Measurements from ENCODE around the gene LHX6.

LHX6 gene

DNA sequence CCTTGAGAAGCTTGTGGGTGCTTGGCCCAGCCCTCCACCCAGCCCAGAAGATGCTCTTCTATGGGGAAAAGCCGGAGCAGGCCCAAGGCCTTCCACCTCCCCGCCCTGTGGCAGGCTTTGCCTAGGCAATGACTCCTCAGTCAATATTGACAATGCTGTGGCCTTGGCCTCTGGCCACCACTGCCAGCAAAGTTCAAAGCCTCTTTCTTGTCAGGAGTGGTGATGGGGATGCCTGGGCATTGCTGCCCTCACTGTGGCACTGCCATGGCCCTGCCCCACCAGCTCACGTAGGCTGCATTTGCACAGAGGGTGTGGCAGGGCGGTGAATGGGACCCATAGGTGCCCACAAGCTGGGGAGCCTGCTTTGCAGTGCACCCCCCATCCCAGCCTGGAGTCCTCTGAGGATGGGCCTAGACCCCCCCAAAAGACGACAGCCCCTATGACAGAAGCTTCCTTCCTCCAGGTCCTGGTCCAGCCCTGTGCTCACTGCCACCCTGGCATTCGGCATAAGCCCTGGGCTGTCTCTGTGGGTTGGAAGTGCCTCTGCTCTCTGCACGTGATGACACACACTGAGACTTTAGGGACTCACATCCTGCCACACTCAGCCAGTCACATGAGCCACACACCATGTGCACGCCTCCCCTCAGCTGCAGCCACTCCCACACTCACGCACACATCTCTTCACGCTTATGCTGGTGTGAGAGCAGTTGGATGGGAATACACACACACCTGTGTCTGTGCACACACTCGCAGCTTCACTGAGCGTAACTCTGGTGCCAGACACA is 38.0 kb downstream of the LHX6 start:
- no peak for DNase-seq

- DNase-seq: no peak
Observed at GRCh38 chr9:122188369-122188768, 40.4 kb downstream of the LHX6 start.

DNA sequence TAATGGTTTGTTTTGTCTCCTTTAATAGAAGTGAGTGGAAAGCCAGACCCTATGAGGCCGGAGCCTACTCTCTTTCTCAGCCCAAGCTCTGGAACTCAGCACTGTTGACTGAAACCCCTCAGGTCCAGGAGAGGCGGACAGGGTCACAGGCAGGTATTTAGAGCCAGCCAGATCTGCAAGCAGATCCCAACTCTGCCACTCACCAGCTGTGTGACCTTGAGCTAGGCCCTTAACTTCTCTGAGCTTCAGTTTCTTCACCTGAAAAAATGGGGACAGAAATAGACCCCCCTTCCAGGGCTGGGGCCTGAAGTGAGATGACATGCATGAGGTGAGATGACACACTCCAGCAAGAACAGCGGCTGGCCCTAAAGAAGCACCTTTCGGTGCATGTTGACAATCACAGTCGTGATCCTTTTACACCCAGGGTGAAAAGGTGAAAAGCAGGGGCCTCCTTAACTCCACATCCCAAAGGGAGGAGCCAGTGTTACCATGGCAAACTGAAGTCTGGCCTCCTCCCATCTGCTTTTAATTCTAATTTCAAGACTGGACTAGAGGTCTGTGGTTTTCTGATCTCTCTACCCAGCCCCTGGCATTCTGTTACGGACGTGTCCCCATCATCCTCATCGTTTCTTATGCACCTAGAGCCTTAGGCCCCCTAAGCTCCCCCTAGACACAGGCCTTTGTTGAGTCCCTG is 41.8 kb downstream of the LHX6 start:
- no peak for DNase-seq

- no peak for DNase-seq
Observed at GRCh38 chr9:122186301-122186700, 42.5 kb downstream of the LHX6 start.

DNA sequence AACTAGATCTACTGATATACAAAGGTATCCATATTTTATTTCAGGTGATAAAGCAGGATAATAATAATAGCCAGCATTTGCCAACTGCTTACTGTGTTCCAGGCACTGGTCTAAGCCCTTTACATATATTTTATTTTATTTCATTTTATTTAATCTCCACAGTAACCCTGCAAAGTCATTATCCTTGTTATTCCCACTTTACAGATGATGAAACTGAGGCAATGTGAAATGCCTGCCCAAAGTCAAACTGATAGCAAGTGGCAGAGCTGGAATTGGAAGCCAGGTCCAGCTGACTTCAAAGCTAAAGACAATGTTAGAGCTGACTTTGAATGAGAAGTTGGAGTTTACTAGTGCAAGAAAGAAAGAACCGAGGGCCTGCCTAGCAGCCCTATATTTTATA is 44.2 kb downstream of the LHX6 start:
- DNase-seq: no peak

DNA sequence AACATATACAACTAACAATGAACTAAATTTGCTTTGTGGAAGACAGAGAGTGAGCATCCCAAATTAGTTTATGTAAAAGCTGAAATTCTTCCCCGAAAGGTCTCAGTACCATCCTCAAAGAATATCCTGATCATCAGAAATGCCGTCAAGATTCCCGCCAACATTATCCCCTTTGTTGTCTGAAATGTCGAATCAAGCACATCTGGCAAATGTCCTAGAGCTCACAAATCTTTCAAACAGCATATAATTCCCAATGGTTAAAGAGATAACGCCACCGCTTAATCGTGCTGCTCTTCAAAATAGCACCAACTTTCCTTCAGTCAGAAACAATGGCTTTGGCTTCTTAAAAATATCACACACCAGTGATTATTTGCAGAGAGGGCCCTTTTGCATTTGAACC is 45.3 kb downstream of the LHX6 start:
- DNase-seq: no peak

DNA sequence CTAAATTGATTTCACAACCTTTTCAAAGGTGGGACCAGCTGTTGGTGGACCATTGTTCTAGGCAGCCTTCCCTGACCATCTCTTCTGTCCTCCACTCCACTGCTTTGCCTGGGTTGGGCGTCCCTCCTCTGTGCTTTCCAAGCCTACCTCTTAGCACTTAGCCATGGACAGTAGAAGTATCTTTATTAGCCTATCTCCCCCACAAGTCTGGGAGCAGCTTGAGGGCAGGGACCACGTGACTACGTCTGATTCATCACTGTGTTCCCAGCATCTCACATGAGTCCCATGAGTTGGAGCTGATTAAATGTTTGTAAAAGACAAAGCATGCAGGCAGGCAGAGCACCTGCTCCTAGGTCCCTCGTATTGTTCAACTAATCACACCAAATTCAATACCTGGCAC is 48.1 kb downstream of the LHX6 start:
- DNase-seq: no peak

GRCh38 chr9:122179690-122180074 is 49.1 kb downstream of the LHX6 start:
- DNase-seq: no peak

DNA sequence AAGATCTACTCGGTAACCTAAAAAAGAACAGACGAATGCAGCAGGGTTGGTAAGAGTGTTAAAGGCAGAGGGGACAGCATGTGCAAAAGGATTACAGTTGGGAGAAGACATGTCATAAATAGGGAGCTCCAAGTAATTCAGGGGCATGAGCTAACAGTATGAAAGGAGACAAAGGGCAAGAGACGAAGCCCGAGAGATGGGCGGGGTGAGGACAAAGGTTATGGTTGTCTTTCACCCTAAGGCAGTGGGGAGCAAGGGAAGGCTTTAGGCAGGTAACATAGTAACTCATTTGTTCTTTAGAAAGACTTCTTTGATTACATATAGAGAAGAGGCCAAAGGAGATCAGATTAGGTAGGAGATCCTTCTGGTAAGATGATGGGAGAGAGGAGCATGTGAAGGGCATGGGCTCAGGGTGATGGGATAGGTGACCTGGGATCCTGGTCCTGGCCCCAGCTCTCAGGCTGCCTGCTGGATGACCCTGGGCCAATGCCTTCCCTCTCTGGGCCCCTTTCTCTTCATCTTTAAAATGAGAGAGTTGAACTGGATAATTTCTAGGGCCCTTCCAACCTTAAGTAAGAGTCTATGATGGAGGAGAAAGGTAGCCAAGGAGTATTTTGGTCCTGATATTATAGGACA is 49.6 kb downstream of the LHX6 start:
- no peak for DNase-seq

GRCh38 chr9:122176916-122177315 is 51.8 kb downstream of the LHX6 start:
- DNase-seq: no peak

DNA sequence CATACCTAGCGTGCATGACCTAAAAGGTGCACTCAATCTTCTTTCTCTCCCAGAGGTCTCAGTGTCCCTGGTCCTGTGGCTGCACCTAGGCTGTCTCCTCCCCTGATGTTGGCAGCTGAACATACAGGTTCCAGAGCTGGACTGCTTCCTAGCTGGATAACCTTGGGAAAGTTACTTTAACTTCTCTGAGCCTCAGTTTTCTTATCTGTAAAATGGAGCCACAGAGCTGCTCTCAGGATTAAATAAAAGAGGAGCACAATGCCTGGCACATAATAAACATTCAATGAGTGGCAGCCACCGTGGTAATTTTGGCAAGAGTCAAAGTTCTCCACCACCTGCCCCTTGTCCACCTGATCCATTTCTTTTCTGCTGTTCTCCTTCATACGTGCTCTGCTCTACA is 55.1 kb downstream of the LHX6 start:
- no peak for DNase-seq

GRCh38 chr9:122172131-122172530 is 56.6 kb downstream of the LHX6 start:
- DNase-seq: no peak

DNA sequence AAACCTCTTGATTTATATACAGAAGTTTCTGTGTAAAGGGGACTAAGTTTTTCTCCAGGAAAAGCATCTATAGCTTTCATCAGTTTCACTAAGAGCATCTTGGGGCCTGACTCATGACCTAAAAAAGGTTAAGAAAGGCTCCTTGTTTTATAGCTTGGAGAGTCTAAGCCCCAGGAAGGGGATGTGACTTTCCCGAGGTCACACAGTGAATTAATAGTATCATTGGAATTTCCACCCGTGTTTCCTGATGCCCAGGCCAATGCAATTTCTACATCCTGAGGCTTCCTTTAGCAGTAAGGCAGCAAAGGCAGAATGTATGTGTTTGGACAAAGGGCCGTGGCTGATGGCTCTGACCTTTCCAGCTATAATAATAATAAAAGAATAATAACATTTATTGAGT is 60.4 kb downstream of the LHX6 start:
- DNase-seq: no peak

DNA sequence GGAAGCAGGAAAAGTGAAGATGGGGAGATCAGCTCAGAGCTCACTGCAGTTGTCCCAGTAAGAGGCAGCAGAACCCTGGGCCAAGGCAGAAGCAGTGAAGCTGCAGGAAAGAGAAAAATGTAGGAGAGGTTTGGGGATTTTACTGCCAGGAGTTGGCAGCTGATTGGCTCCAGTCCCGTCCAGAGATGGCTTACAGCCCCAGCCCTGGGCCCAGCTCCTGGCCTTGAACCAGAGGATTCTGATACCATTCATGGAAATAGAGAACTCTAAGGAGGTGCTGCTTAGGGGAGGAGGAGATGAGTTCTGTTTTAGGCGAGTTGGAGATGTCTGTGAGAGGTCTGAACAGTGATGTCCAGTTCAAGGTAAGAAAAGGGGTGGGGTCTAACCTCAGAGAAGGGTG is 64.5 kb downstream of the LHX6 start:
- DNase-seq: no peak

GRCh38 chr9:122162415-122162814 is 66.3 kb downstream of the LHX6 start:
- DNase-seq: no peak

DNA sequence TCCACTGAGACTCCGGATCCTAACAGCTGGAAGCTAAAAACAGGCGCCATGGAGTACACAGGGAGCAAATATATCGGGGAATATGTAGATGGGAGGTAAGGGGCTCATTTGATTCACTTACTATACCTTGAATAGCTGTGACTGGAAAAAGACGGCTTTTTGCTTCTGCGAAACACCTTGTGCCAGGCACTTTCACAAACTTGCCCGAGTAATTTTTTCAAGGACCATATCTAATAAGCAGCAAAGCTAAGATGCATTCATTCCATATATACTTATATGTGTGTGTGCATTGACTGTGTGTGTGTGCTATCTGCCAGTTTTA is 68.9 kb downstream of the LHX6 start:
- DNase-seq: no peak

- DNase-seq: peak; percentile 93
Observed at GRCh38 chr9:122159026-122159924, 69.5 kb downstream of the LHX6 start, which contains the start of the genes MORN5 and NDUFA8. Gene MORN5 (plus strand): TSS chr9:122159908. CDS start chr9:122159973, 65 bp downstream. Gene NDUFA8 (minus strand): TSS chr9:122159779. CDS start chr9:122159677, 102 bp downstream.

GRCh38 chr9:122158202-122158601 is 70.6 kb downstream of the LHX6 start:
- DNase-seq: no peak

DNA sequence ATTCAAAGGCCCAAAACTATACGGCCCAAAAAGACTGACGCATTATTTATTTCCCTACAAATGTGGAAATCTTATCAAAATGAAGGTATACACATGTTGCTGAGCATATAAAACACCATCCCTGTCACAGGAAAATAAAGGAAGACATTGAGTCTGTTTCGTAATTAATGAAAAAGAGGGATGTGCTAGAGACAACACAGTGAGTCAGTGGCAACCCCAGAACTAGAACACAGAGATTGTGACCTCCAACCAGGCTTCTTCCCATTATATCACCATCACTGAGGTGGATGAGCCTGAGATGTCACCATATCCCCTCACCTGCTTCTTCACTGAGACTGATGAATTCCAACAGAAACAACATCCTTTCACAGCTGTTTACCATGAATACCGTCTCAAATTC is 73.0 kb downstream of the LHX6 start:
- no peak for DNase-seq
